ENCODE results near the gene BET1.

BET1 gene

DNA sequence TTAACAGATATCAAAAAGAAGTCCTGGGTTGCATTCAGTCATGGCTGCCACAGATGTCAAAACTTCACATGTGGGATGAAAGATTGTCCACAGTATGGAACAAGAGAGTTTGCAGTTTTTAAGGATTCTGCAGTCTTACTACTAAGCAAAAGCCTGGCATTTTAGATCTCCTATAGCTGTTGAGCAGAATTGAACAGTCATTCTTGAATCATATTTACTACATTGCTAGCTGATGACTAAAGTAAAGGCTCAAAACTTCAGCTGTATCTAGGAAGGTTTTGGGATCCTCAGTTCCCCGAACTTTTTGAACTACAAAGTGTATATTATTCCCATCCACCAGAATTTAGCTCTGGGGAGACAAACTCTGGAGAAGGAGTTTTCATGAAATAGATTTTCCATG is 31.0 kb downstream of the BET1 start:
- Histone ChIP-seq H3K9me3 (ENCODE audit: insufficient read depth, low read length) (no peaks in the 10 kb centered on the region), H3K4me1 (ENCODE audit: insufficient read depth, insufficient read length) (no peaks in the 10 kb centered on the region), H3K4me3 (ENCODE audit: insufficient read length, low read depth) (no peak overlapping the region), H3K27me3 (ENCODE audit: insufficient read depth, insufficient read length) (no peaks in the 10 kb centered on the region), H3K36me3 (ENCODE audit: insufficient read depth, insufficient read length, low read length) (no peaks in the 10 kb centered on the region), H3K9ac (ENCODE audit: insufficient read length, low read depth) (no peak overlapping the region)
- TF ChIP-seq YY1 (IDR thresholded peaks at IDR 0.05; ENCODE audit: insufficient read depth, insufficient read length) (no peak), SUZ12 (IDR thresholded peaks at IDR 0.05; ENCODE audit: extremely low read depth, insufficient read depth, insufficient read length) (no peak), ZNF274 (IDR thresholded peaks at IDR 0.05; ENCODE audit: low read depth, low read length) (no peak)
- no peak for DNase-seq (ENCODE audit: low read depth, low spot score)

DNA sequence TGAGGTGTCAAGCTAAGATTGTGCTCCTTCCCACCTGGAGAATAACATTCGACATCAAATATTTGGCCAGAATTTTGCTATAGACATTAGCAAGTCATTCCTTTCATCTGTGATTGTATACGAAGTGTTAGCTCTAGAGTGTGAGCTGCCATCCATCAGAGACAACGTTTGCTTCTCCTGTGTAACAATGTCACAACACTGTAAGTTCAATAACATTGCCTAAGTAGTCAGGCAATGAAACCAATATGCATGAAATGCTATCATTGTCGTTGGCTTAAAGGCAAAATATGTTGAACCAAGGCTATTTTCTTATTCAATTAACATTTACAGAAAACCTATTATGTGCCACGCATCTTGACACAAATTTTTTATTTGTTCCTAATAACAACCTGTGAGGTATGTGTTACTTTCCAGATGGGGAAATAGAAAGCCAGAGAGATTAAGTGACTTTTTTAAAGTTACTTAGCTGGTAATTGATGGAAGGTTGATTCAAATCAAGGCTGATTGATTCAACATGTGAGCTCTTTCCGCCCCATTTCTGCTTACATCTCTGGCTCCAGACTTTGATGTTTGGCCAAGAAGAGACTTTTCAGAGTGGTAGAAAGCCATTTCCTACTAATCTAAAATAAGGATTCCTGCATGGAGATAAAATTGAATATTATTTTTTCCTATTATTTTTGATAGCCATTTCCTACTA is 32.0 kb downstream of the BET1 start:
- Histone ChIP-seq H3K9me3 (ENCODE audit: insufficient read depth, low read length) (no peaks in the 10 kb centered on the region), H3K36me3 (ENCODE audit: insufficient read depth, insufficient read length, low read length) (no peaks in the 10 kb centered on the region), H3K4me1 (ENCODE audit: insufficient read depth, insufficient read length) (no peaks in the 10 kb centered on the region), H3K27me3 (ENCODE audit: insufficient read depth, insufficient read length) (no peaks in the 10 kb centered on the region), H3K4me3 (ENCODE audit: insufficient read length, low read depth) (no peak overlapping the region), H3K9ac (ENCODE audit: insufficient read length, low read depth) (no peak overlapping the region)
- TF ChIP-seq SUZ12 (IDR thresholded peaks at IDR 0.05; ENCODE audit: extremely low read depth, insufficient read depth, insufficient read length) = no peak
- no peak for TF ChIP-seq ZNF274 (IDR thresholded peaks at IDR 0.05; ENCODE audit: low read depth, low read length)
- no peak for TF ChIP-seq YY1 (IDR thresholded peaks at IDR 0.05; ENCODE audit: insufficient read depth, insufficient read length)
- no peak for DNase-seq (ENCODE audit: low read depth, low spot score)

DNA sequence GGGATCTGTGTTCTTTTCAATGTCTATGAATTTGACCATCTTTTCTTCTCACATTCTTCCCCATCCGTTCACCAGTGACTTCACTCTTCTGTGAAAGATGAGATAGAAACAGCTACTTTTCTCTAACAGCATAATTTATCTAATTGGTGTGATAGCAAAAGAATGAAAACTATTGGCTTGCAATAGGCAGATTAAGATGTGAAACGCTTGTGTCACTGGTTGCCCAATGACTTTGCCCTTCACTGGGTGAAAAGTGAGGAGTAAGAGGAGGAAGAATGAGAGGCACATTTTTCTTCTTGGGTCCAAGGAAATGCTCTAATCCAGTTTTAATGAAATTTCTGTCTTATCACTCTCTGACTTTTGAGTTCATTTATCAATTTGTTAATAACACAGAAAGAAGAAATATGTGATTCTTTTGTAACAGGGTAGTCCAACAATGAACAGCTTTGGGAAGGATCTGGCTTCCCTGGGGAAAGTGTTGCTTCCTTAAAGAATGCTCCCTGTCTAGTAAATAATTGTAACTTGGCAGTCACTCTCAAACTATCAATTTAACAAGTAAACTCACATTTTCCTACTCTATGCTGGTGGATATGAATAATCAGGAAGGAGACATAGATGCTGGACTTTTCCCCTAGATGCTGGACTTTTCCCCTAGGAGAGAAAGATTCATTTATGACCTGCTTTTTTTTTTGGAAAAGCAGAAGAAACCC is 35.1 kb downstream of the BET1 start:
- Histone ChIP-seq H3K36me3 (ENCODE audit: insufficient read depth, insufficient read length, low read length) (no peaks in the 10 kb centered on the region), H3K9me3 (ENCODE audit: insufficient read depth, low read length) (no peaks in the 10 kb centered on the region), H3K9ac (ENCODE audit: insufficient read length, low read depth) (no peak overlapping the region), H3K4me1 (ENCODE audit: insufficient read depth, insufficient read length) (no peaks in the 10 kb centered on the region), H3K4me3 (ENCODE audit: insufficient read length, low read depth) (no peak overlapping the region), H3K27me3 (ENCODE audit: insufficient read depth, insufficient read length) (no peaks in the 10 kb centered on the region)
- no peak for DNase-seq (ENCODE audit: low read depth, low spot score)
- no peak for TF ChIP-seq SUZ12 (IDR thresholded peaks at IDR 0.05; ENCODE audit: extremely low read depth, insufficient read depth, insufficient read length)
- TF ChIP-seq YY1 (IDR thresholded peaks at IDR 0.05; ENCODE audit: insufficient read depth, insufficient read length) = no peak
- TF ChIP-seq ZNF274 (IDR thresholded peaks at IDR 0.05; ENCODE audit: low read depth, low read length) = no peak

DNA sequence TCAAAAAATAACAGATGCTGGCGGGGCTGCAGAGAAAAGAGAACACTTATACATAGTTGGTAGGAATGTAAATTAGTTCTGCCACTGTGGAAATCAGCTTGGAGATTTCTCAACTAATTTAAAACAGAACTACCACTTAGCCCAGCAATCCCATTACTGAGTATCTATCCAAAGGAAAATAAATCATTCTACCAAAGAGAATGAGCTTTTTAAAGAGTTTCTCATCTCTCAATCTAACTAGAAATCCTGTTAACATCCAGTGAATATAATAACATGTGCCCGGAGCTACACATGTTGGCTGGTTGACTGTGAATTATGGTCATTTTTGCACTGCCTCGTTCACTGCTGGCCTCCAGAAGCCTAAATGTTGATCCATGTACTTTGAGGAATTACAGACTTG is 39.3 kb downstream of the BET1 start:
- no peak overlapping the region for H3K9ac ChIP-seq (ENCODE audit: insufficient read length, low read depth)
- H3K27me3 ChIP-seq (ENCODE audit: insufficient read depth, insufficient read length) = no peaks in the 10 kb centered on the region
- TF ChIP-seq ZNF274 (IDR thresholded peaks at IDR 0.05; ENCODE audit: low read depth, low read length) = no peak
- no peak for TF ChIP-seq YY1 (IDR thresholded peaks at IDR 0.05; ENCODE audit: insufficient read depth, insufficient read length)
- no peak for TF ChIP-seq SUZ12 (IDR thresholded peaks at IDR 0.05; ENCODE audit: extremely low read depth, insufficient read depth, insufficient read length)
- H3K4me1 ChIP-seq (ENCODE audit: insufficient read depth, insufficient read length) = no peaks in the 10 kb centered on the region
- H3K4me3 ChIP-seq (ENCODE audit: insufficient read length, low read depth) = no peak overlapping the region
- DNase-seq (ENCODE audit: low read depth, low spot score) = no peak
- no peaks in the 10 kb centered on the region for H3K9me3 ChIP-seq (ENCODE audit: insufficient read depth, low read length)
- H3K36me3 ChIP-seq (ENCODE audit: insufficient read depth, insufficient read length, low read length) = no peaks in the 10 kb centered on the region

GRCh38 chr7:93964262-93964661 is 39.9 kb downstream of the BET1 start:
- Histone ChIP-seq H3K36me3 (ENCODE audit: insufficient read depth, insufficient read length, low read length) (no peaks in the 10 kb centered on the region), H3K9ac (ENCODE audit: insufficient read length, low read depth) (no peak overlapping the region), H3K4me3 (ENCODE audit: insufficient read length, low read depth) (no peak overlapping the region), H3K4me1 (ENCODE audit: insufficient read depth, insufficient read length) (no peaks in the 10 kb centered on the region), H3K27me3 (ENCODE audit: insufficient read depth, insufficient read length) (no peaks in the 10 kb centered on the region), H3K9me3 (ENCODE audit: insufficient read depth, low read length) (no peaks in the 10 kb centered on the region)
- TF ChIP-seq SUZ12 (IDR thresholded peaks at IDR 0.05; ENCODE audit: extremely low read depth, insufficient read depth, insufficient read length) (no peak), YY1 (IDR thresholded peaks at IDR 0.05; ENCODE audit: insufficient read depth, insufficient read length) (no peak), ZNF274 (IDR thresholded peaks at IDR 0.05; ENCODE audit: low read depth, low read length) (no peak)
- no peak for DNase-seq (ENCODE audit: low read depth, low spot score)

DNA sequence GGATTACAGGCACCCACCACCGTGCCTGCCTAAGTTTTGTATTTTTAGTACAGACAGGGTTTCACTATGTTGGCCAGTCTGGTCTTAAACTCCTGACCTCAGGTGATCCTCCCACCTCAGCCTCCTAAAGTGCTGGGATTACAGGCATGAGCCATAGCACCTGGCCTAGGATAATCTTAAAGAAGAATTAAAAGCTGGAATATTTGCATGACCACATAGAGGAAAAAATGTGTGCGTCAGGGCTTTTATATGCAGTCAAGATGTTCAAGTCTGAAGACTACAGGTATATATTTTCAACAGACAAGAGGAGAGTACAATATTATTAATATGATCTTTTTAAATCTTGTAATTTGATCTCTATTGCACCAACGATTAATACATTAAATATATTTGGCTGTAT is 43.2 kb downstream of the BET1 start:
- Histone ChIP-seq H3K4me3 (ENCODE audit: insufficient read length, low read depth) (no peak overlapping the region), H3K27me3 (ENCODE audit: insufficient read depth, insufficient read length) (no peaks in the 10 kb centered on the region), H3K4me1 (ENCODE audit: insufficient read depth, insufficient read length) (no peaks in the 10 kb centered on the region), H3K36me3 (ENCODE audit: insufficient read depth, insufficient read length, low read length) (no peaks in the 10 kb centered on the region), H3K9me3 (ENCODE audit: insufficient read depth, low read length) (no peaks in the 10 kb centered on the region), H3K9ac (ENCODE audit: insufficient read length, low read depth) (no peak overlapping the region)
- TF ChIP-seq YY1 (IDR thresholded peaks at IDR 0.05; ENCODE audit: insufficient read depth, insufficient read length) (no peak), SUZ12 (IDR thresholded peaks at IDR 0.05; ENCODE audit: extremely low read depth, insufficient read depth, insufficient read length) (no peak), ZNF274 (IDR thresholded peaks at IDR 0.05; ENCODE audit: low read depth, low read length) (no peak)
- no peak for DNase-seq (ENCODE audit: low read depth, low spot score)

DNA sequence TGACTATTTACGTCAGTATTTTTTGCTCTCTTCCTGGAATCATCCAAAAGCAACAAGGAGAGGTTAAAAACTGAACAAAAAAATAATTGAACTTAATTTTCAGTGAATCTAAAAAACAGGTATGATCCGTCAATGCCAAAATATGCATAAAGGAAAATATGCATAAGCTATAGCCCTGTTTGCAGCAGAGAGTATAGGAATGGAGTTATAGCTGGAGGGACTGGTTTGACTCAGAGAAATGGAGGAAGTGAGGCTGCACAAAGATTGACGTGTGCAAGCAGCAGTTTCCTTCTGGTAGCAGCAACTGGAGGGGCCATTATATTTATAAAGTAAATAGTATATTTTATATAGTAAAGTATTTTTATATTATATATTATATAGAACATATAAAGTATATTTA is 45.5 kb downstream of the BET1 start:
- no peaks in the 10 kb centered on the region for H3K9me3 ChIP-seq (ENCODE audit: insufficient read depth, low read length)

More for the DNA sequence above, 45.5 kb downstream of the BET1 start:
- Histone ChIP-seq H3K27me3 (ENCODE audit: insufficient read depth, insufficient read length) (no peaks in the 10 kb centered on the region), H3K36me3 (ENCODE audit: insufficient read depth, insufficient read length, low read length) (no peaks in the 10 kb centered on the region), H3K4me3 (ENCODE audit: insufficient read length, low read depth) (no peak overlapping the region), H3K4me1 (ENCODE audit: insufficient read depth, insufficient read length) (no peaks in the 10 kb centered on the region), H3K9ac (ENCODE audit: insufficient read length, low read depth) (no peak overlapping the region)
- no peak for DNase-seq (ENCODE audit: low read depth, low spot score)
- TF ChIP-seq SUZ12 (IDR thresholded peaks at IDR 0.05; ENCODE audit: extremely low read depth, insufficient read depth, insufficient read length) (no peak), YY1 (IDR thresholded peaks at IDR 0.05; ENCODE audit: insufficient read depth, insufficient read length) (no peak), ZNF274 (IDR thresholded peaks at IDR 0.05; ENCODE audit: low read depth, low read length) (no peak)

Data from NT2/D1 (cell line).